Adrenal gland (tissue), 12 donors: ENCODE measurements around the gene MAZ. TPM values are rescaled to one million over a fixed set of nuclear protein-coding genes. Genes with fewer than 3 reads are reported as not detected.

Experiments
- DNase-seq, 7 donors: peaks; one replicate each; pipeline ENCODE4 v3.0.0-alpha.2; 2019 to 2020
- H3K27ac ChIP-seq, 5 donors: fragments of 200-600 bp; sonication (generic) in 4 of 5; 1 replicate in 3 of 5; 2 replicates in 2 of 5; pipeline versions ENCODE4 v1.5.1 to v1.8.0; 2016 to 2020; ENCODE audit warnings: mild to moderate bottlenecking in 1 of 5
- H3K27me3 ChIP-seq: fragments of 200-600 bp; 2 replicates; pipeline ENCODE4 v1.8.0; 2021
- H3K36me3 ChIP-seq, 2 donors: fragments of 200-600 bp; replicated peaks in 1 of 2; 1 replicate in 1 of 2; 2 replicates in 1 of 2; pipeline versions ENCODE4 v1.5.1 to v1.8.0; 2018 to 2022
- H3K4me1 ChIP-seq, 2 donors: fragments of 200-600 bp; replicated peaks in 1 of 2; 1 replicate in 1 of 2; 2 replicates in 1 of 2; pipeline versions ENCODE4 v1.5.1 to v1.8.0; 2018 to 2021
- H3K4me3 ChIP-seq, 4 donors: fragments of 200-600 bp; sonication (generic) in 3 of 4; one replicate each; pipeline ENCODE4 v1.5.1; 2016 to 2018
- H3K9me3 ChIP-seq, 3 donors: fragments of 200-600 bp; sonication (generic) in 1 of 3; replicated peaks in 1 of 3; 1 replicate in 2 of 3; 2 replicates in 1 of 3; pipeline versions ENCODE4 v1.5.1 to v1.8.0; 2016 to 2021
- CTCF ChIP-seq, 6 experiments: fragments of 450-650 bp in 4 of 6; fragments of 200-600 bp in 2 of 6; sonication (generic) in 1 of 6; IDR thresholded peaks; 1 replicate in 5 of 6; 2 replicates in 1 of 6; pipeline versions ENCODE4 v1.5.1 to v1.8.0; 2016 to 2021; ENCODE audit warnings: antibody characterized with exemption in 6 of 6, mild to moderate bottlenecking in 2 of 6, moderate library complexity in 1 of 6
- POLR2A ChIP-seq, 2 donors: fragments of 450-650 bp; IDR thresholded peaks; one replicate each; pipeline ENCODE4 v1.6.1; 2017; ENCODE audit warnings: antibody characterized with exemption in 2 of 2, mild to moderate bottlenecking in 2 of 2, moderate library complexity in 1 of 2
- WGBS, 4 donors: extraction: QIAGEN DNeasy Blood & Tissue Kit in 2 of 4; methylation state at CpG; one replicate each; pipeline versions ENCODE4 v1.1.5 to v1.1.7; 2013 to 2017; 5-methylcytosine and 5-hydroxymethylcytosine counted together
- intact Hi-C, 2 donors: fragments of 100-400 bp; cut with DNase I; formaldehyde crosslinking; loops; one replicate each; pipeline versions ENCODE4 v1.14.1 to v1.15.0; 2022 to 2023
- polyA plus RNA-seq, 3 donors: library from polyadenylated mRNA; stranded (reverse); fragments of 200-250 nt in 2 of 3; fragments of 350-450 nt in 1 of 3; fragmentation: Illumina TruSeq in 1 of 3; extraction: RNeasy Lipid Tissue Mini Kit (QIAGEN cat#74804) in 1 of 3; gene quantifications; one replicate each; pipeline ENCODE4 v1.2.3, GENCODE V29; 2013 to 2014
- total RNA-seq, 9 donors: library from RNA; depleted of rRNA in 4 of 9; stranded (reverse); fragments of >200 nt in 4 of 9; fragments of 120-200 nt in 1 of 9; fragmentation: NEBNext Ultra II Directional in 1 of 9; extraction: Animal tissue kit (Norgen Biotek cat#: 25700) in 1 of 9; gene quantifications; one replicate each; pipeline versions ENCODE4 v1.1.0 to v1.2.4, GENCODE V29; 2013 to 2023
- donor health status: healthy with polysubstance abuse.
- donor health status: Bipolar disorder and iron deficiency.
- donor health status: DM: yes; HTN: yes; CAD: no.
- donor health status: DM: no; HTN: no; CAD: no.
- donor health status: DM: no; HTN: no; CAD: no.
- donor health status: DM: yes; HTN: yes; CAD: no.

Gene MAZ
- total and polyA plus RNA-seq, 12 donors: 78.8 to 304 (median 143) TPM

GRCh38 chr16:29843931-29844330 lies 37.6 kb downstream of the MAZ start:
- H3K36me3 ChIP-seq: peaks cover 0 to 92% of the 10 kb centered on the region in 2 donors
- no peaks in the 10 kb centered on the region for H3K9me3 ChIP-seq
- H3K4me1 ChIP-seq: peaks cover 16 to 18% of the 10 kb centered on the region in 2 donors
- intact Hi-C loops: no loop called here
- H3K27me3 ChIP-seq: no peaks in the 10 kb centered on the region
- H3K27ac ChIP-seq: peak overlapping the region in 4 of 5 donors; percentile 3 to 85 (median 68)
- no peak overlapping the region for H3K4me3 ChIP-seq
- TF ChIP-seq CTCF (IDR thresholded peaks at IDR 0.05): no peak
- no peak for TF ChIP-seq POLR2A (IDR thresholded peaks at IDR 0.05)
- 93 to 98% (median 94%) methylated on average over 6 to 8 of the region's 8 CpGs for WGBS, 4 donors
- no peak for DNase-seq

GRCh38 chr16:29844575-29845331 lies 38.4 kb downstream of the MAZ start:
- Histone ChIP-seq H3K27ac (peak overlapping the region in 4 of 5 donors; percentile 3 to 85 (median 68)), H3K36me3 (peaks cover 0 to 84% of the 10 kb centered on the region in 2 donors), H3K4me3 (no peak overlapping the region), H3K4me1 (peaks cover 11% of the 10 kb centered on the region in 2 donors), H3K9me3 (no peaks in the 10 kb centered on the region), H3K27me3 (no peaks in the 10 kb centered on the region)
- peak in 6 of 7 donors; percentile 78 to 87 (median 85) for DNase-seq
- WGBS, 4 donors: 77 to 81% (median 79%) methylated on average over 17 to 28 of the region's 28 CpGs
- TF ChIP-seq POLR2A (IDR thresholded peaks at IDR 0.05): peak in 1 of 2 donors; percentile 37
- no peak for TF ChIP-seq CTCF (IDR thresholded peaks at IDR 0.05)
- intact Hi-C loops: no loop called here

- no peak for TF ChIP-seq POLR2A (IDR thresholded peaks at IDR 0.05)
- no peak for TF ChIP-seq CTCF (IDR thresholded peaks at IDR 0.05)
- Histone ChIP-seq H3K27me3 (no peaks in the 10 kb centered on the region), H3K4me3 (no peak overlapping the region), H3K36me3 (peaks cover 0 to 75% of the 10 kb centered on the region in 2 donors), H3K4me1 (peaks cover 4 to 5% of the 10 kb centered on the region in 2 donors), H3K27ac (peak overlapping the region in 3 of 5 donors; percentile 45 to 73 (median 59)), H3K9me3 (no peaks in the 10 kb centered on the region)
- 91 to 96% (median 93%) methylated on average over 10 to 18 of the region's 18 CpGs for WGBS, 4 donors
- intact Hi-C loops: no loop called here
- DNase-seq: peak in 1 of 7 donors; percentile 47
These were observed 39.3 kb downstream of the MAZ start for GRCh38 chr16:29845656-29846055.

GRCh38 chr16:29848420-29849297 lies 42.3 kb downstream of the MAZ start:
- Histone ChIP-seq H3K36me3 (peaks cover 0 to 47% of the 10 kb centered on the region in 2 donors), H3K27me3 (no peaks in the 10 kb centered on the region), H3K4me3 (no peak overlapping the region), H3K27ac (peak overlapping the region in 2 of 5 donors; percentile 44 to 65), H3K4me1 (peaks cover 4 to 5% of the 10 kb centered on the region in 2 donors), H3K9me3 (no peaks in the 10 kb centered on the region)
- 36 to 74% (median 42%) methylated on average over 8 to 15 of the region's 15 CpGs for WGBS, 4 donors
- DNase-seq: peak; percentile 77 to 89 (median 84)
- intact Hi-C loops: loop anchor here in 1 of 2 donors (2.0 kb wide), 1 partner anchor 30 kb away; no protein-coding TSS in a partner anchor
- no peak for TF ChIP-seq POLR2A (IDR thresholded peaks at IDR 0.05)
- TF ChIP-seq CTCF (IDR thresholded peaks at IDR 0.05): peak; percentile 86 to 95 (median 88)
